ENCODE results near the gene XPO4.
A peak's percentile ranks its signal among the peaks of the same experiment; 100 is the strongest.
"Not testable (repeated sequence)": the region's sequence is repeated elsewhere in the genome, so short reads cannot be mapped to it uniquely, and the experiment has no call there.

Gene XPO4

DNA sequence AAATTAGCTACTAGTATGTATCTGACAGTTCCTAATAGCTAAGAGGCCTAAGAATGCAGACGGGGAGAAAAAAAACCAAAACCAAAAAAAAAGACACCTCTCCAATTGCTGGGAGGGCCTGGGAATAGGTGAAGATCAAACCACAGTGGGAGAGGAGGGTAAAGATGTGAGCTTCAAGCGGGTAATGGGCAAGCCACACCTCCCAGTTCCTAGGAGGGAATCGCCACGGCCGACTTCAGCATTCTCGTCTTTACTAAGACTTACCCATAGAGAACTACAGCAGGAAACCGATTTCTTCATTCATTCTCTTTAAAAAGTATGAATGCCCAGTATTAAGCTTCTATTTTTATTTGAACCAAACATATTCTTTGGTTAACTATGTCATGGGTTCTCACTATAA lies 123.1 kb downstream of the XPO4 start:
- DNase-seq = no peak

DNA sequence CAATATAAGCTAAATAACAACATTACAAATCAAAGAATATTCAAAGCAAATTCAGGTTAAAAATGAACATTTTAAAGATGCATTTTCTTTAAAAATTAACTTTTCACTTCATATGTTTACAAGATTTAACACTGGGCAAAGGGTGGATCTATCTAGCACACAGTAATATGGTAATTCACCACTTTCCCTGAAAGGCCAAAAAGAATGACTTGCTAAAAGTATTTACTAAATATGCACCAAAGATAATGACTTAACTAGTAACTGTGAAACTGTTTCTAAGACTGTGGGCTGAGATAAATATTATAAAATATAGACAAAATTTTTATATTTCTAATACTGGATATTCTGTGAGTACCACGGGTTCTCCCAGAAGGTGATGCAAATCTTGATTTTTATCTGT lies 124.2 kb downstream of the XPO4 start:
- DNase-seq = no peak

- DNase-seq = no peak
Measured at GRCh38 chr13:20776751-20777150, 125.8 kb downstream of the XPO4 start.

DNA sequence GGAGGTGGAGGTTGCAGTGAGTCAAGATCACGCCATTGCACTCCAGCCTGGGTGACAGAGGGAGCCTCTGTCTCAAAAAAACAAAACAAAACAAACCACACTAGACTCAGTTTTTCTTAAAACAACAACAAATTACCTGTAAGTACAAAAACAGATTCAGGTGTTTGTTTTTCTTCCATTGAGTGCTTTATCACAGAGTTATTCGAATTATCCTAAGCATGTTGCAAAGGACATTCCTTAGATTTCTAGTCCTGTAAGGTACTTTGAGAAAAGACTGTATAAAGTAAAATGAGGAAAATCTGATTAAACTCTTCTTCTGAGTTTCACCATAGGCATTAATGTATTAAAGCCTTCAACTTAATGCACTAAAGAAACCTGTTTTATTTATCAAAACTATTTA lies 126.6 kb downstream of the XPO4 start:
- no peak for DNase-seq

- no peak for DNase-seq
Measured at GRCh38 chr13:20774746-20775145, 127.8 kb downstream of the XPO4 start.

DNA sequence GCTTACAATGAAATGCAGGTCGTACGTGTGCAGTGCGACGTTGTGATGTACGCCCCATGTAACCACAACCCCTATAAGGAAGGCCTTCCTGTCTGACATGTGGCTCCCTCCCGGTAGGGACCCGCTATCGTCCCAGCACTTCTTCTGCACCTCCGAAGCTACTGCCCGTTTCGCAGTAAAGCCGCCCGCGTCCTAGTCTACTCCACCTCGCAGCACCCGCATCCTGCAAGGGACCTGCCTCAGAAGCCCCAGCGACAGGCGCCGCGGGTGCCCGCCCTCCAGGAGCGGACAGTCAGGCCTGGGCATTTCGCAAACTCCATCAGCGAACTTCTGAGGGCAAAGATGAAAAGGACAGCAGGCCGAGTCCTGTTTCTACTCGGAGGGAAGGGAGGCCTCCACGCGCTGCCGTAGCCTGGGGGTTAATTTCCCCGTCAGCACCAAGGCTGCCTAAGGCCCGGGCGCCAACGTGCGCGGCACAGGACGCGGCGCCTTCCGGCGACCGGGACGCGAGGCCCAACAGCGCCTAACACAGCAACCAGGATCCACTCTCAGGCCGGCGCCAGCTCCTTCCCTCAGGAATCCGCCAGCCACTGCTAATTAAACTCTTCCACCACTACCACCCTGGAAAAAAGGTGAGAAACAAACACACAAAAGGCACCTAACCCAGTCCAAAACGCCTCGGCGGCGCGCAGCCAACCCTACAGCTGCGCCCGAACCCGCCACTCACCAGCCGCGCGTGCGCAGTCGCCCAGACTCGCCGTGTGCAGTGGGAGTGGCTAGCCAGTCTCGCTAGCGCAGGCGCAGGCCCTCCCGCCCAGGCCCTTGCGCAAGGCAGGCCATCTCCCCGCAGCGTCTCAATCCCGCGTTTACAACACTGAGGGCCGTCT lies 129.1 kb downstream of the XPO4 start, which contains the start of gene EEF1AKMT1:
TSS of gene EEF1AKMT1 (minus strand) at position 768 of the 887 bp plus-strand sequence. CDS start 16,363 bp downstream, outside the sequence.
- DNase-seq = peak; percentile 65

DNA sequence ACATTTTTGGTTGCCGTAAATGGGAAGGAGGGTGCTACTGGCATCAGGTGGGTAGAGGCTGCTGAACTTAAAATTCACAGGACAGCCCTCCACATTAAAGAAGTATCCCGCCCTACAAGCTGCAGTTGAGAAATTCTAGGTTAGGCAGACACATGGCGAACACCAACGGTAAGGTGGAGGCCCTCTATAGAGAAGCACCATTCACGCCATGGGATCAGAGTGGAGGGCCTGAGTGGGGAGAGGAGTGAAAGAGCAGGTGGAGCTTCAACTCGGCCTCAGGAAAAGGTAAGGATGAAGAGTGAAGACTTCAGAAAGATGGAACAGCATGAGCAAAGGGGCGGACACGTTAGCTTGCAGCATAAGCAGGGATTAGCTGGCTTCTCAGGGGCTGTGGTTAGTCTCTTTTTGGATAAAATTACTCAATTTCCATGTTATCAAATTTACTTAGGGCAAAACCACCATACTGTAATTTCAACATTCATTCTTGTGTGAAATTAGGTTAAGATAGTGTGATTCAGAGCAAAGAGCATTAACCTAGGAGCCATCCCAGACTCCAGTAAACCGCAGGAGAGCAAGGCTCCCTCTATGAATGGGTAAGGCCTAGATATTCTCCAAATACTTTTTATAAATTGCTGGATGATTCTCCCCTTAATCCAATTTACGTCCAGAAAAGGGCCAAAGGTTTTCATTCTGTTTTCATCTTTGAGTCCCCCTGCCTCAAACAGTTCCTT lies 130.0 kb downstream of the XPO4 start:
- DNase-seq = no peak

- no peak for DNase-seq
Measured at GRCh38 chr13:20769834-20770233, 132.7 kb downstream of the XPO4 start.

DNA sequence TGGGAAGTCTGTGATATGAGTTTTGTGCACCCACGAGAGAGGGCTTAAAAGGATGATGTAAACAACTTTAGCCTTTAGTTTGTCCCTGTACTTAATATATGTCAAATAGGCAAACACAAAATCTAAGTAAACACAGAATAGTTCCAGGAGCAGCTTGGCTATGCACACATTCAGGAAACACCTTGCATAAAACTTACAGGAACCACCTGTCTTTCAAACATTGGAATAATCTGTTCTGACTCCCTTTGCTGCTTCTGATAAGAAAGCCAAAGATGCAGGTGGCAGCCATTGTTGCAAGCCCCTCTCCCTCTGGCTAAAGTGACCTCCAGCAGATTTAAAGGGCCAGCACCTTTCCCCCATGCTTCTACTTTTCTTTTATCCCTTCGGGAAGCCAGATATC lies 133.5 kb downstream of the XPO4 start:
- no peak for DNase-seq

DNA sequence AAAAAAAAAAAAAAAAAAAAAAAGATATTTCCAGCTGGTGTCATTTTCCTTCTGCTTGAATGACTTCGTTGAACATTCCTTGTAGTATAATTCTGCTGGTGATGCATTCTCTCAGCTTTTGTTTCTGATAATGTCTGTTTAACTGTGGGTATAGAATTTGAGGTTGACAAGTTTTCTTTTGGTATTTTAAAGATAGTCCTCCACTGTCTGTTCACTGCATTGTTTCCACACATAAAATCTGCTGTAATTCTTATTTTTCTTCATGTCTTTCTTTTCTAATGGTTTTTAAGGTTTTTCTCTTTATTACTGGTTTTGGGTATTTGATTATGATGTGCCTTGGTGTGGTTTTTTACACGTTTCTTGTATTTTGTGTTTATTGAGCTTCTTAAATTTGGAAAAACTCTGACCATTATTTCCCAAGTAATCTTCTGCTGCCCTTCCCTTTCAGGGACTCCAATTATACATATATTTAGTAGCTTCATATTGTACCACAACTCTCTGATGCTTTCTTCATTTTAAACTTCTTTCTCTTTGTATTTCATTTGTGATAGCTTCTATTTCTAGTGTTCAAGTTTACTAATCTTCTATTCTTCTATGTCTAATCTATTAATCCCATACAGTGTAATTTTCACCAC lies 135.1 kb downstream of the XPO4 start:
- DNase-seq = no peak

- DNase-seq = no peak
Measured at GRCh38 chr13:20760872-20761271, 141.7 kb downstream of the XPO4 start.

DNA sequence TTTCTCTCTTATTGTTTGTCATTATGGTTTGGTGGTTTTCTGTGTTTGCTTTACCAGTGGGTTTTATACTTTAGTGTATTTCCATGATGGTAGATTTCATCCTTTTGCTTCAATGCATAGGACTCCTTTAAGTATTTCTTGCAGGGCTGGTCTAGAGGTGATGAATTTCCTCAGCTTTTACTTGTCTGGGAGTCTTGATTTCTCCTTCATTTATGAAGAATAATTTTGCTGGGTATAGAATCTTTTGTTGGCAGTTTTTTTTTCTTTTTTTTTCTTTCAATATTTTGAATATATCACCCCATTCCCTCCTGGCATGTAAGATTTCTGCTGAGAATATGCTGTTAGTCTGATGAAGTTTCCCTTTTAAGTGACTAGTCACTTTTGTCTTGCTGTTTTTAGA lies 148.5 kb downstream of the XPO4 start:
- DNase-seq = no peak

DNA sequence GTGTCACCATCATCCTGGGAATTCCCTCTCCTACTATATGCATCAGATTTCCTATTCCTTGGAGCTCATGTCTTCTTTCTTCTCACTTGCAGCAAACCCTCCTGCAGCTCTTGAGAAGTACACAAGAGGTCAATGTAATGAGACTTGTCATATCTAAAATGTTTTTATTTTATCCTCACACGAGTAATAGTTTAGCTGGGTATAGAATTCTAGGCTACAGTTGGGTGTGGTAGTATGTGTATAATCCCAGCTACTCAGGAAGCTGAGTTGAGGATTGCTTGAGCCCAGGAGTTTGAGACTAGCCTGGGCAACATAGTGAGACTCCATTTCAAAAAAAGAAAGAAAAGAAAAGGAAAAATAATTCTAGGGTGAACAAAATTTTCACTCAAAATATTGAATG lies 153.2 kb downstream of the XPO4 start:
- DNase-seq = no peak

GRCh38 chr13:20743830-20744404 lies 158.6 kb downstream of the XPO4 start:
- not testable (repeated sequence) for DNase-seq

GRCh38 chr13:20740021-20740420 lies 162.5 kb downstream of the XPO4 start:
- no peak for DNase-seq

DNA sequence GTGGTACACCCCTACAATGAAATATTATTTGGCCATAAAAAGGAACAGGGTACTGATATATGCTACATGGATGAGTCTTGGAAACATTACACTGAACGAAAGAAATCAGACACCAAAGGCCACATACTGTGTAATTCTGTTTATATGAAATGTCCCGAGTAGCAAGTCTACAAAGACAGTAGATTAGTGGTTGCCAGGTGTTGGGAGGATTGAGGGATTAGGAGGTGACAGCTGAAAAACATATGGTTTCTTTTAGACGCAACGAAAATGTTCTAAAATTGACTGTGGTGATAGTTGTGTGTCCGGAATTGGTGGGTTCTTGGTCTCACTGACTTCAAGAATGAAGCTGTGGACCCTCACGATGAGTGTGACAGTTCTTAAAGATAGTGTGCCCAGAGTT lies 163.9 kb downstream of the XPO4 start:
- DNase-seq = no peak

DNA sequence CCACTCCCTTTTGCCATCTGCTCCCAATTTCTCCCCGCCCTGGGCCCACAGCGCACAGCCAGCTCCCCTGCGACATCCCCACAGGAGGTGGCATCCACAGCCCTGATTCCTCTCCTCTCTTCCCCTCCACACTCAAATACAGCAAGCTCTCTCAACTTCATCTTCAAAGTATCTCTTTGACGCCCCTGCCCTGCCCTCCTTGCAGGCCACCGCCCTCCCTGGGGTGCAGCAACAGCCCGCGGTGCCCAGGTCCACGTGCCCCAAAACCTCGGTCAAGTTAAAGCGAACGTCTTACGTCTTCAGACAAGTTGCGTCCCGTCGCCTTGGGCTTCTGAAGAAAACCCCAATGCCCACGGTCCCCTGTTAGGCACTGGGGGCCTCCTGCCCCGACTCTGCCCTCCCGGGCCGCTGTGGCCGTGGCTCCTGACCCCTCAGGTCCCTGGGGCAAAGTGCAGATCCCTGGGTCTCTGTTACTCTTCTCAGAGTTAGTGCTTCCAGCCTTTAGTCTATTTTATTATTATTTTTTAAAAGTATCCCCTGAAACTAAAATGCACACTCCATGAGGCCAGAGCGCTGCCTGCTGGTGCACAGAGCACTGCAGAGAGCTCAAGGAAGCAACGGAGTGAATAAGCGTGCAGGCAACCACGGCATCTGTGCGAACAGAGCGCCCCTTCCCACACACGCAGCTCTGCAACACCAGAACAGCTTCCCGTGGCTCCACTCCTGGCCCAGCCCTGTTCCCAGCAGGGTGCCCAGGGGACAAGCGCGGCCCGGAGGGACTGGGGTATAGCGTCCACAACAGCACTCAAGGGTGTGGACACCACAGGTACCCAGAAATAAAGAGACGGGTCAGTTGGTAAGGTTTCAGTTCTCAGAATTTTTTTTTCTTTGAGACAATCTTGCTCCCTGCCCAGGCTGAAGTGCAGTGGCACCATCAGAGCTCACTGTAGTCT lies 172.6 kb downstream of the XPO4 start:
- DNase-seq = no peak

DNA sequence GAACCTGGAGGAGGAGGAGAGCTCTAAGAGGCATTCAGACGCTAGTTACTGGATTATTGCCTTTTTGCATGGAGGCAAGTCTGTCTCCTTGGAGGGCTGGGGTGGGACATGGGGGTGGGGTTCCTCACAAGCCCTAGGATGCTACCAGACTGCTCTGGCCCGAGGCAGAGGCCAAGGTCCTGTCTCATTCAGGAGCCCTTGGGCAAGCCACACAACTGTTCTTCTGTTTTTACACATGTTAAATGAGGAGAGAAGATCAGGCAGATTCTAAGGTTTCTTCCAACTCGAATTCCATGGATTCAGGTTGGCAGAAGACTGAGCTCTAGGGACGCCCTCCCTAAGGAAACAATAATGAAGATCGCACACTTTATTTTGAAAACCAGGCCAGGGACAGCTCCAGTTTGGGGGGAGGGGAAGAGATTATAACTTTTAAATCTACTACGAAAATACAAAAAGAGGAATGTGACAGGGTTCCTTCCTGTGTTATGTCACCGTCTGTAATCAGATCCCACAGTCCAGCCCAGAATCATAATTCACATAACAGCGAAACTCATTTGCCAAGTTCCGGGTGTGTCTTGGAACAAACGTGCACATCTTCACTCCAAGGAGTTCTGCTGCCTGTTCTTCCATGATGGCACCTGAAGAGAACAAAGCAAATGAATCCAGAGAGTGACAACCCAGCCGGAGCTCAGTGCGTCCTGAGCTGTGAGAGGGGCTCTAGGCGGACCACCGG lies 173.8 kb downstream of the XPO4 start:
- no peak for DNase-seq

- DNase-seq = no peak
Measured at GRCh38 chr13:20727856-20728255, 174.7 kb downstream of the XPO4 start.
